Lower lobe of right lung (tissue), 2 donors: ENCODE results near the gene PSMD8. TPM values are rescaled to one million over a fixed set of nuclear protein-coding genes. Genes with fewer than 3 reads are reported as not detected.
A peak's percentile ranks its signal among the peaks of the same experiment; 100 is the strongest.
"Not testable (repeated sequence)": the region's sequence is repeated elsewhere in the genome, so short reads cannot be mapped to it uniquely, and the experiment has no call there.

Source experiments
- ATAC-seq, 2 donors: fragments of 200-7000 bp; cut with Tn5 transposase; one replicate each; pipeline ENCODE4 v1.9.1; 2020 to 2022; ENCODE audit warnings: mild to moderate bottlenecking in 2 of 2, moderate library complexity in 2 of 2
- DNase-seq: peaks from one replicate; pipeline ENCODE4 v3.0.0-alpha.2; 2020
- H3K27ac ChIP-seq: fragments of 200-600 bp; one replicate; pipeline ENCODE4 v1.8.0; 2022
- H3K27me3 ChIP-seq: fragments of 200-600 bp; one replicate; pipeline ENCODE4 v1.8.0; 2022; ENCODE audit warnings: low read depth
- H3K36me3 ChIP-seq: fragments of 200-600 bp; one replicate; pipeline ENCODE4 v1.8.0; 2022; ENCODE audit warnings: mild to moderate bottlenecking
- H3K4me1 ChIP-seq: fragments of 200-600 bp; one replicate; pipeline ENCODE4 v1.8.0; 2022
- H3K4me3 ChIP-seq: fragments of 200-600 bp; one replicate; pipeline ENCODE4 v1.8.0; 2022; ENCODE audit warnings: mild to moderate bottlenecking
- H3K9me3 ChIP-seq: fragments of 200-600 bp; one replicate; pipeline ENCODE4 v1.8.0; 2022
- CTCF ChIP-seq: fragments of 200-600 bp; IDR thresholded peaks from one replicate; pipeline ENCODE4 v1.8.0; 2022; ENCODE audit warnings: antibody characterized with exemption, mild to moderate bottlenecking
- intact Hi-C: fragments of 100-400 bp; cut with DNase I; formaldehyde crosslinking; loops from one replicate; pipeline ENCODE4 v1.11.0; 2022
- total RNA-seq: library from RNA; stranded (reverse); fragmentation: NEBNext Ultra II Directional; extraction: Animal tissue kit (Norgen Biotek cat#: 25700); gene quantifications from one replicate; pipeline ENCODE4 v1.2.1, GENCODE V29; 2021
- donor health status: DM: no; HTN: yes; CAD: no; lungs with severe emphysema.

The PSMD8 gene
- total RNA-seq, 1 donor from 2014 or later, result 113 TPM

- Histone ChIP-seq H3K27me3 (no peaks in the 10 kb centered on the region), H3K4me3 (peak overlapping the region; percentile 65), H3K27ac (peak overlapping the region; percentile 82), H3K9me3 (no peaks in the 10 kb centered on the region), H3K36me3 (peaks cover 4% of the 10 kb centered on the region), H3K4me1 (peaks cover 20% of the 10 kb centered on the region)
- intact Hi-C loops, result no loop called here
- ATAC-seq (peak; percentile 93), DNase-seq (peak; percentile 98)
- TF ChIP-seq CTCF, result no peak
Measured at GRCh38 chr19:38335949-38336637, 38.3 kb upstream of the PSMD8 start.

GRCh38 chr19:38336638-38337359 lies 37.6 kb upstream of the PSMD8 start:
- DNase-seq (peak; percentile 99), ATAC-seq (peak; percentile 90 to 93)
- peak overlapping the region; percentile 65 for H3K4me3 ChIP-seq
- intact Hi-C loops, result no loop called here
- TF ChIP-seq CTCF, result no peak
- peaks cover 4% of the 10 kb centered on the region for H3K36me3 ChIP-seq
- peaks cover 20% of the 10 kb centered on the region for H3K4me1 ChIP-seq
- peak overlapping the region; percentile 82 for H3K27ac ChIP-seq
- no peaks in the 10 kb centered on the region for H3K9me3 ChIP-seq
- H3K27me3 ChIP-seq, result no peaks in the 10 kb centered on the region

GRCh38 chr19:38337360-38337653 lies 37.1 kb upstream of the PSMD8 start:
- Histone ChIP-seq H3K36me3 (peaks cover 4% of the 10 kb centered on the region), H3K27me3 (no peaks in the 10 kb centered on the region), H3K4me1 (peaks cover 20% of the 10 kb centered on the region), H3K9me3 (no peaks in the 10 kb centered on the region), H3K4me3 (peak overlapping the region; percentile 65), H3K27ac (peak overlapping the region; percentile 82)
- peak in 1 of 2 donors; percentile 30 for ATAC-seq
- intact Hi-C loops, result no loop called here
- no peak for TF ChIP-seq CTCF
- DNase-seq, result no peak

- H3K27me3 ChIP-seq, H3K36me3 ChIP-seq, intact Hi-C loops, DNase-seq, H3K27ac ChIP-seq, H3K4me3 ChIP-seq, H3K9me3 ChIP-seq, ATAC-seq: not testable (repeated sequence)
- peaks cover 20% of the 10 kb centered on the region for H3K4me1 ChIP-seq
Measured at GRCh38 chr19:38339011-38339410, 35.4 kb upstream of the PSMD8 start.

- no peak for TF ChIP-seq CTCF
- intact Hi-C loops, result no loop called here
- Histone ChIP-seq H3K4me1 (peaks cover 15% of the 10 kb centered on the region), H3K27ac (no peak overlapping the region), H3K27me3 (no peaks in the 10 kb centered on the region), H3K9me3 (no peaks in the 10 kb centered on the region), H3K36me3 (peaks cover 12% of the 10 kb centered on the region), H3K4me3 (no peak overlapping the region)
- DNase-seq, result no peak
- no peak for ATAC-seq
Measured at GRCh38 chr19:38340927-38341326, 33.4 kb upstream of the PSMD8 start.

GRCh38 chr19:38346837-38347236 lies 27.5 kb upstream of the PSMD8 start:
- DNase-seq (no peak), ATAC-seq (no peak)
- Histone ChIP-seq H3K9me3 (no peaks in the 10 kb centered on the region), H3K4me3 (no peak overlapping the region), H3K36me3 (peaks cover 8% of the 10 kb centered on the region), H3K27me3 (no peaks in the 10 kb centered on the region), H3K4me1 (no peaks in the 10 kb centered on the region), H3K27ac (no peak overlapping the region)
- no peak for TF ChIP-seq CTCF
- intact Hi-C loops, result no loop called here
